ENCODE data around the gene NFATC2.

NFATC2 gene

DNA sequence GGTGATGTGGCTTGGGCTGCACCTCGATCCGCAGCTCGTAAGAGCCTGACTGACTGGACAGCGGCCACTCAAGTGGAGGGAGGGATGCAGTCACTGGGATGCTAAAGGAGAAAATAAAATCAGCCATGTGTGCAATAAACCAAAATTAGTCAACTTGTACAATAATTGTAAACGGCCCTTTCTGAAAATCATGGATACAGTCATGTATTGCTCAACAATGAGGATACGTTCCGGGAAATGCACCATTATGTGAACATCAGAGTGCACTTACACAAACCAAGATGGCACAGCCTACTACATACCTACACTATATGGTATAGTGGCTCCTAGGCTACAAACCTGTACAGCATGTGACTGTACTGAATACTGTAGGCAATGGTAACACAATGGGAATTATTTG, 25.7 kb downstream of the NFATC2 start:
- no peak for DNase-seq (ENCODE audit: low read depth, low spot score)

DNA sequence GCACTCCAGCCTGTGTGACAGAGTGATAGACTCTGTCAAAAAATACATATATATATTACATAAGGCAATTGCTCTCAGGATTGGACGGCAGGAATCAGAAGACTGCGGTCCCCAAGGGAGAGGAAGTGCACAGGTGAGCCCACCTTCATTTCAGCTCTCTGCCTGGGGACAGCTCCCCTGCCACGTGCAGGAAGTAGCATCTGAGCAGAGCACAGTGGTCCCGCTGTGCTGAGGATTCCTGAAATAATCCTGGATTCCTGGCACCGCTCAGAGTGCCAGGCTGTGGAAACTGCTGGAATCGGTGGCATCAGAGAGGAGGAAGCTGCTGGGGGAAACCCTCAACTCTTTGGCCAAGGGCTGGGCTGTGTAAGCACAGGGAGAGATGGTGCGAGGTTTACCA, 27.7 kb downstream of the NFATC2 start:
- DNase-seq (ENCODE audit: low read depth, low spot score), result no peak

- no peak for DNase-seq (ENCODE audit: low read depth, low spot score)
These were observed 28.3 kb downstream of the NFATC2 start for GRCh38 chr20:51514249-51514648.

DNA sequence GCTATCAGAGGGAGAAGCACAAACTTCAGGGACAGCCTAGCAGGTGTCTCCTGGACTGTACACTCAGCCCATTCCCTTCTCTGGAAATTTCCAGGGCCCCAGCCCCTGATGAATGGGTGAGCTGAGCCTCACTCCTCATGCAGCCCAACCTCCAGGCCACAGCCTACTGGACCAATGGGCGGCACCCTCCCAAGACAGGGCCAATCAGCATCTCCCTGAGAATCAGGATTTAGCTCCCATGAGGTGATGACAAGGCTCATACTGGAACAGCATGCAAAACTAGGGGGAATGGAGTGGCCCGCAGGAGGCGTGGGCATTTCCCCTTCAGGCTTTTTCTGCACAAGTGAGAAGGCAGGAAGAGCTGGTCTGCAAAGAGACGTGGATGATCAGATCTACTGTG, 29.0 kb downstream of the NFATC2 start:
- DNase-seq (ENCODE audit: low read depth, low spot score), result no peak

DNA sequence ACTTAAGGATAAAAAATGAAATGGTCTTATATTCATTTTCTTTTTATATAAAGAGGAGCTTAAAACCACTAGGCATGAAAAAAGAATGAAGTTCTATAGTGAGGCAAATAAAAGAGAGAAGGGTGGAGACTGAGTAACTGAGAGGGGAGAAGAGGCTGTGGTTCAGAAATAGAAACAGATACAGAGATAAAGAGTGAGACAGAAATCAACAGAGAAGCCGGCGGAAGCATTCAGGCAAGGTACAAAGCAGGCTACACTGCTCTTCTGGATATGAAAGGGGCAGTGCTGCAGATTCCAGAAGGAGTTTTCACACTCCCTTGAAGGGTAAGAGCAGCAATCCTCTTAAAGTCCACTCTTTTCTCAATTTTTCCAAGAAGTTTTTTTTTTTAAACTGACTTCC, 29.9 kb downstream of the NFATC2 start:
- DNase-seq (ENCODE audit: low read depth, low spot score), result no peak

DNA sequence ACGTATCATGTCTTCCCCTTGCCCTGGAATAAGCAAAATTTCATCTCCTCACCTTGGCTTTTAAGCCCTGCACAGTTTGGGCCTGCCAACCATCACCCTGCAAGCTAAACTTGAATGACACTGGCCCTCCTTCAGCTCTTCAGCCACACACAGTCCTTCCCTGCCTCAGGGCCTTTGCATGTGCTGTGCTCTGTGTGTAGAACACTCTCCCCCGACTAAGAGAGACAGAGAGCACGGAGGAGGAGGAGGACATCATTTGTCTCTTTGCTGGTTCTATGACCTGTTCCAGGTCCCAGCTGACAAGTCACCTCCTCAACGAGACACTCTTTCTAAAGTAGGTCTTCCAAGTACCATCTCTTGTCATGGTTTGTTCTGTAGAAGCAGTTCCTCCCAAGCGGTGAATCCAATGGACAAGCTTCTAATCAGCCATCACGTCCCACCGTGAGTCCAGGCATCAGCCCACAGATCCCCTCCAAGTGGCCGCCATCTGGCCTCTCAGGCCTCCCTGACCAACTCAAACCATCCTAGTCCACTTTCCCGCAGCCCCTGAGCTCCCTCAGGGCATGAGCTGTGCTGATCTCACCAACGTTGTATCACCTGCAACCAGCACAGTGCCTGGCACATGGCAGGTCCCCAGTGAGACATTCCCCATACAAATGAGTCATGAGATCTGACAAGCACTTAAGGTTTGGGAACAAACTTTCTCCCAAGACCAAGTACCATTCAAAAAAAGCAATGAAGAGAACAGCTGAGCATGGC, 30.5 kb downstream of the NFATC2 start:
- DNase-seq (ENCODE audit: low read depth, low spot score), result no peak

- peak; percentile 76 for DNase-seq (ENCODE audit: low read depth, low spot score)
These were observed 31.4 kb downstream of the NFATC2 start for GRCh38 chr20:51510936-51511605.

DNA sequence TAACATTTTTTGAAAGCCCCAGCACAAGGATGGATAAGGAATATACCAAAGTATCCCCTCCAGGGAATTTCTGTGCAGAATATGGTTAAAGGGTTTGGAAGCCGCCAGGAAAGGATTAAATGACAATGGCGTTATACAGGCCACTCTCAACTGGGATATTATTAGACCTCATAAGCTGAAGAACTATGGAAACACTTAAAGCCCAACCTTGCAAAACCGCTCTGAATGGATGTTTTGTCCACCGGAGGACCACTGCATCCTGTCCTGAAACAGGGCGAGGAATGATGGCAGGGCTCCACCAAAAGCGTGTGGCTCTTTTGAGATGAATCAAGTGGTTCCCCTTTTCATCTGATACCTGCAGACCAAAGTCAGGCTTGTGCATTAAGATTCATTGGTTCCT, 32.4 kb downstream of the NFATC2 start:
- DNase-seq (ENCODE audit: low read depth, low spot score), result no peak

GRCh38 chr20:51509208-51509607, 33.3 kb downstream of the NFATC2 start:
- DNase-seq (ENCODE audit: low read depth, low spot score), result no peak

DNA sequence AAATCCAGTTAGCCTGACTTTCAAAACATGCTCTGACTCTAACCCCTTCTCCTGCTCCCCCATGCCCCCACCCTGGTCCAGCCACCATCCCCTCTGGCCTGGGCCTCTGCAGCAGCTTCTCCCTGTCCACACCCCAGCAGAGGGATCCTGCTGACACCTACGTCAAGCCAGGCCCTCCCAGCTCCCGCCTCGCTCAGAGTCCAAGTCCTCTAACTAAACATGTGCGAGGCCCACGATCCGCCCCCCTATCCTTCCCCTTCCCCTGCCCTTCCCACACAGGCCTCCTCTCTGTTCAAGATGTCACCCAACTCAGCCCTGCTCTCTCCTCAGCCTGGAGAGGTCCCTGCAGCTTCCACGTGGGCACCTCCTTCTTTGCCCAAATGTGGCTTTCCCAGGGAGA, 33.7 kb downstream of the NFATC2 start:
- DNase-seq (ENCODE audit: low read depth, low spot score), result no peak

- no peak for DNase-seq (ENCODE audit: low read depth, low spot score)
These were observed 34.4 kb downstream of the NFATC2 start for GRCh38 chr20:51508158-51508557.

DNA sequence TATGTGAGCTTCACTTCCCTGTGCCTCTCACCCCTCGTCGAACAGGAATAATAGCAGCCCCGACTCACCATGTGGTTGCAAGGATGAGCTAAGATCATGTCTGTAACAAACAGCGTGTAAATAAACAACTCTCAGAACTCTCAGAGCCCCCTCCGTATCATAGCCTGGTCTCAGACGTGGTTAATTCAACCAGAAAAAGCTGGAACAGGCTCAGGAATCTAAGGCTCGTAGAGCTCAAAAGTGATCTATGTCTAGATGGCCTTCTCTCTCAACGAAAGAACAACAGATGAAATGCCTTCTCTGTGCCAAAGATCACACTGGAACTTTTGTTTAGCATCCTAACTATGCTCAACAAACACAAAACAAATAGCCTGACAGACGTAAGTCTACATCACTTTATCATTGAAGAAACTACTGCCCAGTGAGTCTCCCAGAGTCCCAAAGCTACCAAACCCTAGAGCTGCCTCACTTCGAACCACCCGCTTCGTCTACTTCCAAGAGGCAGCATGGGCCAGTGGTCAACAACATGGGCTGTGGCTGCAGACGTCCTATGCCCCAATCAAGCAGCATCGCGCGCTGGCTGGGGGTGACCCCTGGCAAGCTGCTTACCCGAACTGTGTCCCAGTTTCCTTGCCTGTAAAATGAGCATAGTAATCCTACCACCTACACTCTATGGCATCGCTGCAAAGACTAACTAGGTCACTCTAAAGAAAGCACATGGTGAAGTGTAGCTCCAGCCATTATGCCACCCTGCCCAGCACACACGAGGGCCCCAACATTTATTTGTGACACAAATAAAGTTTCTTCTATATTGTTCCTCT, 35.1 kb downstream of the NFATC2 start:
- no peak for DNase-seq (ENCODE audit: low read depth, low spot score)

DNA sequence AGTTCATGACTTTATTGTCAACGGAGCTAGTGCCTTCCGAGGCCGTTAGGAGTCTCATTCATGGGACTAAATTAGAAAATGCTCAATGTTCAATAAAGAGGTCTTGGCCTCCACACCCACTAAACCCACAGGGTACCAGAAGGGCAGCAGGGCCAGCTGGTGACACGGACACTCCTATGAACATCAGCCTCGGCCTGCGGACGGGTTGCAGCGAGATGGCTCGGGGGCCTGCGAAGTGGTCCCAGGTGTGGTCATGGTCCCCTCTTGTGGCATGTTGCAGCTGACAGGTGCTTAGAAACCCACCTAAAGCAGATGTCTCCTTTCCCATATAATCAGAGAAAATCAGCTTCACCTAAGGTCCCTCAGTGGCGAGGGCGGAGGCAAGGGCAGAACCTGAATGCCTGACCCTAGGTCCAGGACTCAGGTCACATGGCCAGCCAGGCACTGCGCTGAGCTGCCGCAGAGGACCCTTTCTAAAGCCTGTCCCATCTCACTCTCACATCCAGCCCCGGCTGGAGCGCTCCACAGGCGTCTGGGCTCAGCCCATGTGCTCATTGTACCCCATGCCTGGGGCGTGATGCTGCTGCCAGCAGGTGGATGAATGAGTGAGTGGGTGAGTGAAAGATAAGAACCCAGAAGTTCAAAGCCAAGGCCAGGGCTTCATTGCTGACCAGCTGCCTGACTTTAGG, 35.8 kb downstream of the NFATC2 start:
- no peak for DNase-seq (ENCODE audit: low read depth, low spot score)

DNA sequence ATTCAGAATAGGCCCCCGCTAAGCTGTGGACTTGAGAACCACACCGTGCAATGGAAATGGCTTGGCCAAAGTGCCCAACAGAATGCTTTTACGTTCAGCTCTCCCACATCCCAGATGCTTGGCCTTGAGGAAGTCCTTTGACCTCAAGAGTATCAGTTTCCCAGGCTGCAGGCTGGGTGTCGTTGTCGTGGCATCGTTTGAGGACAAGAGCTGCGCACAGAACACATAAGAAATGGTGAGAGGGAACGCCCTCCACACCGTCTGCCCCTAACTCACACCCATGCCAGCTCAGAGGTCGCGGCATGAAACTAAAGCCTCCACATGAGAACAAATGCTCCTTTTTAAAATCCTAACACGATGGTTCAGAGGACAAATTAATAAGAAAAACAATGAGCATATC, 37.0 kb downstream of the NFATC2 start:
- no peak for DNase-seq (ENCODE audit: low read depth, low spot score)

GRCh38 chr20:51503376-51503775, 39.1 kb downstream of the NFATC2 start:
- no peak for DNase-seq (ENCODE audit: low read depth, low spot score)

DNA sequence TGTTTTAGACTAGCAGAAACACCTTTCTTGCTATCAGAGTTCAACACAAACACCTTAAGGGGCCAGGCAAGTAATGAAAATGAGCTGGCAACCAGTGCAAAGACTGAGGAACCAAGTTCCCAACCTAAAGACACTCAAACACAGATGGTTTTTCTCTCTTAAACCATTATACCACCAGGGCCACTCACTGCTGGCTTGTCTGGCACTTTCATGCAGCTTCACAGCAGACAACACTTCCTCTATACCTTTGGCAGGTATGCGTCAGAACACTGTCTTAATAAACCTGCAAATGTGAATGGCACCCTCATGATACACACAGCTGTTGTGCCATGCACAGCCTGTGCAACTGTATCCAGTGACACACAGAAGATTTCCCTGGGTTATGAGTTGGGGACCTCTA, 41.6 kb downstream of the NFATC2 start:
- DNase-seq (ENCODE audit: low read depth, low spot score), result no peak

- DNase-seq (ENCODE audit: low read depth, low spot score), result no peak
These were observed 42.2 kb downstream of the NFATC2 start for GRCh38 chr20:51500311-51500710.

- DNase-seq (ENCODE audit: low read depth, low spot score), result no peak
These were observed 43.6 kb downstream of the NFATC2 start for GRCh38 chr20:51498765-51499540.

DNA sequence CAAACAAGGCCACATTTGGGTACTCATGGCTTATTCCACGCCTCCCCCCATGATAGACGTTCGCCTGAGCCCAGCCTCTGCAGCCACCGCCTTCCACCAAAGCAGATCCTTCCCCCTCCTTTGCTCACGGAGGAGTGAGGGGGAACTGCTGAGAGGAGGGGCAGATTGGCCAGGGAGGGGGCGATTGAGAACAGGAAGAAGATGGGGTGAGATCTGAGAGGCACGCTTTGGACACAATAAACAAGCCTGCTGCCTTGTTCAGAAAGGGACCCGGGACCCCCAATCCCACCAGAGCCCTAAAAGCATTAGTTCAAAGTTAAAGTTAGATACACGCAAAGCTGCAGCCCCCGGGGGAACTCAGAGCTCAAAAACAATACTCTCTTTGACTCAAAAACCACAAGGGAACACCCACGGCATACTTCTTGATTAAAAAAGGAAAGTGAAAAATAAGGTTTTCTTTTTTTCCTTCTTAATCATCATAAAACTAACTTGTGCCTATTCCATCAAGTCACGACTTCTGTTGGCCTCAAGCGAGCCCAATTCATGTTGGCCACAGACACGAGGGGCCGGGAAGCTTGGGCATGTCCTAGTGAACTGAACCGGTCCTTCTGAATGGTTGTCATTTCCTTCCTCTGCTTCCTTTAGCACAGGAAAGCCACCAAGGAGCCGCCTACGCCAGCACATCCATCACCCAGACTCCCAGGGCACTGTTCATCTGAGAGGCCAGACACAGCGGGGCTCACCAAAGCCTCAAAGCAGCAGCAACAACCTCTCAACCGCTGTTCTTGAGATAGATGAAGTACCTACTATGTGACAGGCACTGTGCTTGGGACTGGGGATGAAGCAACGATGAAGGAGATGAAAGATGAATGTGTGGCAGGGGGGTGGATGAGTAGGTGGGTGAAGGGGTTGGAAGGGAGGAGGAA, 44.7 kb downstream of the NFATC2 start:
- no peak for DNase-seq (ENCODE audit: low read depth, low spot score)

DNA sequence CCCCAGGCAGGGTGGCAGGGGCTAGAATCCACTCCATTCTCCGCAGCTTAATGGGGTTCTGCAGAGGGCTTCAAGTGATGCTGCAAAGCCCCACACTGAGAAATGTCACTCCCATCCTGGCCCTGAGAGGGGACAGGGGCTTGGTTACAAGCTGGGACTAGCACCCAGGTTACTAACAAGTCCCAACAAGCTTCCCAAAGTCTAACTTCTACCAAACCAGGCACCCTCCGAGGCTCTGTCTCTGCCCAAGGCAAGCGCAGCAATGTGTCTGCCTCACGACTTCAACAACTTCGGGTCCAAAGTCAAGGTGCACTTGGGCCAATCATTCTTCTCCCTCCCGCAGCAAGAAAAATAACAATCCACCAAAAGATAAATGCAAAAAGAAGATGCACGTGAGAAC, 45.6 kb downstream of the NFATC2 start:
- DNase-seq (ENCODE audit: low read depth, low spot score), result no peak
